ENCODE results near the gene MINPP1. TPM values are rescaled to one million over a fixed set of nuclear protein-coding genes. Genes with fewer than 3 reads are reported as not detected.
"Not testable (repeated sequence)": the region's sequence is repeated elsewhere in the genome, so short reads cannot be mapped to it uniquely, and the experiment has no call there.

Gene MINPP1
- total and polyA plus RNA-seq, 2 donors, result 11.5 to 23.1 TPM

GRCh38 chr10:87560495-87561129, 55.9 kb downstream of the MINPP1 start:
- H3K4me3 ChIP-seq (ENCODE audit: low read depth, low read length), result no peak overlapping the region
- 86% methylated on average over 5 of the region's 5 CpGs for WGBS
- DNase-seq (ENCODE audit: extremely low spot score), result no peak

GRCh38 chr10:87562750-87563149, 58.1 kb downstream of the MINPP1 start:
- WGBS, result 89% methylated on average over 9 of the region's 9 CpGs
- no peaks in the 10 kb centered on the region for H3K36me3 ChIP-seq (ENCODE audit: insufficient read depth)
- no peaks in the 10 kb centered on the region for H3K4me1 ChIP-seq (ENCODE audit: insufficient read depth)
- no peak overlapping the region for H3K27ac ChIP-seq (ENCODE audit: low read depth)
- no peak for DNase-seq (ENCODE audit: extremely low spot score)
- H3K4me3 ChIP-seq (ENCODE audit: low read depth, low read length), result no peak overlapping the region

More at GRCh38 chr10:87560495-87561129, 55.9 kb downstream of the MINPP1 start:
- no peaks in the 10 kb centered on the region for H3K36me3 ChIP-seq (ENCODE audit: insufficient read depth)
- no peaks in the 10 kb centered on the region for H3K4me1 ChIP-seq (ENCODE audit: insufficient read depth)
- H3K27ac ChIP-seq (ENCODE audit: low read depth), result no peak overlapping the region

- Histone ChIP-seq H3K27ac (ENCODE audit: low read depth) (no peak overlapping the region), H3K36me3 (ENCODE audit: insufficient read depth) (no peaks in the 10 kb centered on the region), H3K4me3 (ENCODE audit: low read depth, low read length) (no peak overlapping the region), H3K4me1 (ENCODE audit: insufficient read depth) (no peaks in the 10 kb centered on the region)
- DNase-seq (ENCODE audit: extremely low spot score), result no peak
These were observed 60.3 kb downstream of the MINPP1 start for GRCh38 chr10:87565010-87565409.

GRCh38 chr10:87575851-87576250, 71.2 kb downstream of the MINPP1 start:
- Histone ChIP-seq H3K4me3 (ENCODE audit: low read depth, low read length) (no peak overlapping the region), H3K4me1 (ENCODE audit: insufficient read depth) (no peaks in the 10 kb centered on the region), H3K36me3 (ENCODE audit: insufficient read depth) (no peaks in the 10 kb centered on the region), H3K27ac (ENCODE audit: low read depth) (no peak overlapping the region)
- 93% methylated on average over 3 of the region's 3 CpGs for whole genome bisulfite sequencing
- DNase-seq (ENCODE audit: extremely low spot score), result no peak

GRCh38 chr10:87578160-87578841, 73.6 kb downstream of the MINPP1 start:
- Histone ChIP-seq H3K36me3 (ENCODE audit: insufficient read depth) (no peaks in the 10 kb centered on the region), H3K27ac (ENCODE audit: low read depth) (no peak overlapping the region), H3K4me3 (ENCODE audit: low read depth, low read length) (no peak overlapping the region), H3K4me1 (ENCODE audit: insufficient read depth) (no peaks in the 10 kb centered on the region)
- DNase-seq (ENCODE audit: extremely low spot score), result no peak
- WGBS, result 81% methylated on average over 5 of the region's 5 CpGs

GRCh38 chr10:87578842-87579401, 74.2 kb downstream of the MINPP1 start:
- WGBS, result 39% methylated on average over 11 of the region's 11 CpGs
- no peak overlapping the region for H3K27ac ChIP-seq (ENCODE audit: low read depth)
- DNase-seq (ENCODE audit: extremely low spot score), result no peak

GRCh38 chr10:87579563-87579962, 74.9 kb downstream of the MINPP1 start:
- DNase-seq (ENCODE audit: extremely low spot score), result no peak
- 33% methylated on average over 1 of the region's 1 CpG for WGBS

More at GRCh38 chr10:87578842-87579401, 74.2 kb downstream of the MINPP1 start:
- Histone ChIP-seq H3K36me3 (ENCODE audit: insufficient read depth) (no peaks in the 10 kb centered on the region), H3K4me3 (ENCODE audit: low read depth, low read length) (no peak overlapping the region), H3K4me1 (ENCODE audit: insufficient read depth) (no peaks in the 10 kb centered on the region)

GRCh38 chr10:87580016-87580415, 75.3 kb downstream of the MINPP1 start:
- H3K36me3 ChIP-seq (ENCODE audit: insufficient read depth), result no peaks in the 10 kb centered on the region
- H3K4me3 ChIP-seq (ENCODE audit: low read depth, low read length), result no peak overlapping the region
- no peak overlapping the region for H3K27ac ChIP-seq (ENCODE audit: low read depth)
- no peak for DNase-seq (ENCODE audit: extremely low spot score)
- no peaks in the 10 kb centered on the region for H3K4me1 ChIP-seq (ENCODE audit: insufficient read depth)
- 63% methylated on average over 1 of the region's 1 CpG for WGBS

More at GRCh38 chr10:87579563-87579962, 74.9 kb downstream of the MINPP1 start:
- H3K4me3 ChIP-seq (ENCODE audit: low read depth, low read length), result no peak overlapping the region
- H3K27ac ChIP-seq (ENCODE audit: low read depth), result no peak overlapping the region
- no peaks in the 10 kb centered on the region for H3K4me1 ChIP-seq (ENCODE audit: insufficient read depth)
- H3K36me3 ChIP-seq (ENCODE audit: insufficient read depth), result no peaks in the 10 kb centered on the region

GRCh38 chr10:87585565-87586514, 81.1 kb downstream of the MINPP1 start:
- Histone ChIP-seq H3K36me3 (ENCODE audit: insufficient read depth) (no peaks in the 10 kb centered on the region), H3K4me3 (ENCODE audit: low read depth, low read length) (no peak overlapping the region), H3K27ac (ENCODE audit: low read depth) (no peak overlapping the region), H3K4me1 (ENCODE audit: insufficient read depth) (no peaks in the 10 kb centered on the region)
- 61% methylated on average over 5 of the region's 5 CpGs for WGBS
- peak; percentile 20 for DNase-seq (ENCODE audit: extremely low spot score)

- Histone ChIP-seq H3K4me3 (ENCODE audit: low read depth, low read length) (no peak overlapping the region), H3K27ac (ENCODE audit: low read depth) (no peak overlapping the region), H3K4me1 (ENCODE audit: insufficient read depth) (no peaks in the 10 kb centered on the region), H3K36me3 (ENCODE audit: insufficient read depth) (no peaks in the 10 kb centered on the region)
- 25% methylated on average over 3 of the region's 3 CpGs for WGBS
- no peak for DNase-seq (ENCODE audit: extremely low spot score)
These were observed 85.0 kb downstream of the MINPP1 start for GRCh38 chr10:87589645-87590051.

GRCh38 chr10:87590705-87591588, 86.3 kb downstream of the MINPP1 start:
- H3K4me1 ChIP-seq (ENCODE audit: insufficient read depth), result no peaks in the 10 kb centered on the region
- H3K4me3 ChIP-seq (ENCODE audit: low read depth, low read length), result no peak overlapping the region
- WGBS, result 94% methylated on average over 2 of the region's 2 CpGs
- H3K27ac ChIP-seq (ENCODE audit: low read depth), result no peak overlapping the region
- DNase-seq (ENCODE audit: extremely low spot score), result no peak
- no peaks in the 10 kb centered on the region for H3K36me3 ChIP-seq (ENCODE audit: insufficient read depth)

- Histone ChIP-seq H3K4me1 (ENCODE audit: insufficient read depth) (no peaks in the 10 kb centered on the region), H3K4me3 (ENCODE audit: low read depth, low read length) (no peak overlapping the region), H3K27ac (ENCODE audit: low read depth) (no peak overlapping the region), H3K36me3 (ENCODE audit: insufficient read depth) (no peaks in the 10 kb centered on the region)
- DNase-seq (ENCODE audit: extremely low spot score), result no peak
These were observed 86.8 kb downstream of the MINPP1 start for GRCh38 chr10:87591589-87591886.

GRCh38 chr10:87592920-87593319, 88.2 kb downstream of the MINPP1 start:
- not testable (repeated sequence) for H3K27ac ChIP-seq (ENCODE audit: low read depth); H3K4me1 ChIP-seq (ENCODE audit: insufficient read depth); H3K4me3 ChIP-seq (ENCODE audit: low read depth, low read length); H3K36me3 ChIP-seq (ENCODE audit: insufficient read depth); DNase-seq (ENCODE audit: extremely low spot score)
- 87% methylated on average over 4 of the region's 4 CpGs for WGBS

All from urinary bladder (tissue), 4 donors.